Small intestine (tissue), 7 donors: Measurements from ENCODE around the gene SKI. TPM values are rescaled to one million over a fixed set of nuclear protein-coding genes. Genes with fewer than 3 reads are reported as not detected.

Experiments
- DNase-seq, 2 donors: peaks; one replicate each; pipeline versions ENCODE4 v3.0.0 to v3.0.0-alpha.2; 2013
- FAIRE-seq: peaks from 2 replicates; lab custom pipeline; 2012; peaks lifted over from hg19 to GRCh38; lab: Jason Lieb, UNC
- H3K27ac ChIP-seq, 3 donors: one replicate each; pipeline ENCODE4 v1.5.1; 2013; ENCODE audit warnings: low read length in 2 of 3, mild to moderate bottlenecking in 2 of 3, control low read depth in 1 of 3, inconsistent platforms in 1 of 3, low read depth in 1 of 3, moderate library complexity in 1 of 3
- H3K27me3 ChIP-seq, 3 donors: one replicate each; pipeline ENCODE4 v1.6.1; 2013; ENCODE audit warnings: low read length in 3 of 3, inconsistent platforms in 1 of 3; ENCODE audit not compliant: control insufficient read depth in 3 of 3, insufficient read depth in 3 of 3
- H3K36me3 ChIP-seq, 3 donors: one replicate each; pipeline ENCODE4 v1.6.1; 2013; ENCODE audit warnings: low read length in 3 of 3, inconsistent platforms in 1 of 3, low read depth in 1 of 3, mild to moderate bottlenecking in 1 of 3, moderate library complexity in 1 of 3; ENCODE audit not compliant: control insufficient read depth in 3 of 3, insufficient read depth in 2 of 3
- H3K4me1 ChIP-seq, 3 donors: one replicate each; pipeline ENCODE4 v1.6.1; 2013; ENCODE audit warnings: low read length in 2 of 3, inconsistent platforms in 1 of 3, low read depth in 1 of 3, mild to moderate bottlenecking in 1 of 3, moderate library complexity in 1 of 3; ENCODE audit not compliant: control insufficient read depth in 3 of 3, insufficient read depth in 2 of 3
- H3K4me3 ChIP-seq, 3 donors: one replicate each; pipeline ENCODE4 v1.5.1; 2013; ENCODE audit warnings: low read length in 3 of 3, control low read depth in 1 of 3, inconsistent platforms in 1 of 3, low read depth in 1 of 3, mild to moderate bottlenecking in 1 of 3, moderate library complexity in 1 of 3
- H3K9me3 ChIP-seq, 2 donors: one replicate each; pipeline ENCODE4 v1.6.1; 2013; ENCODE audit warnings: low read depth in 1 of 2, low read length in 1 of 2; ENCODE audit not compliant: control insufficient read depth in 2 of 2, insufficient read depth in 1 of 2
- WGBS, 3 donors: extraction: QIAGEN DNeasy Blood & Tissue Kit; methylation state at CpG; one replicate each; pipeline ENCODE4 v1.1.7; 2013; 5-methylcytosine and 5-hydroxymethylcytosine counted together
- polyA plus RNA-seq, 4 donors: library from polyadenylated mRNA; stranded (reverse) in 3 of 4; unstranded in 1 of 4; fragments of 200-250 nt in 3 of 4; fragments of 120-200 nt in 1 of 4; gene quantifications; one replicate each; pipeline versions ENCODE4 v1.2.1 to v1.2.3, GENCODE V29; 2013
- donor health status: healthy with polysubstance abuse.
- donor health status: control.
- donor health status: control.
- donor health status: Bipolar disorder and iron deficiency.
- donor health status: healthy.

The SKI gene
- polyA plus RNA-seq, 4 donors = 4.2 to 45.1 (median 11.6) TPM

GRCh38 chr1:2299131-2299627 is 71.1 kb downstream of the SKI start:
- Histone ChIP-seq H3K27ac (peak overlapping the region in 1 of 3 donors; percentile 5), H3K27me3 (no peaks in the 10 kb centered on the region), H3K9me3 (no peaks in the 10 kb centered on the region), H3K36me3 (peaks cover 0 to 90% (median 0%) of the 10 kb centered on the region in 3 donors), H3K4me3 (no peak overlapping the region), H3K4me1 (peaks cover 0 to 33% (median 2%) of the 10 kb centered on the region in 3 donors)
- DNase-seq = no peak
- FAIRE-seq = no peak
- WGBS, 3 donors = 67 to 70% (median 68%) methylated on average over 24 of the region's 24 CpGs

GRCh38 chr1:2300004-2300771 is 72.1 kb downstream of the SKI start:
- no peaks in the 10 kb centered on the region for H3K9me3 ChIP-seq
- FAIRE-seq (no peak), DNase-seq (peak in 1 of 2 donors; percentile 41)
- peaks cover 3 to 91% (median 5%) of the 10 kb centered on the region in 3 donors for H3K36me3 ChIP-seq
- WGBS, 3 donors = 59 to 76% (median 64%) methylated on average over 31 to 32 of the region's 32 CpGs
- no peaks in the 10 kb centered on the region for H3K27me3 ChIP-seq
- H3K4me1 ChIP-seq = peaks cover 0 to 33% (median 0%) of the 10 kb centered on the region in 3 donors
- H3K27ac ChIP-seq = peak overlapping the region; percentile 47 to 94 (median 72)
- H3K4me3 ChIP-seq = peak overlapping the region in 1 of 3 donors; percentile 40

- H3K27me3 ChIP-seq = no peaks in the 10 kb centered on the region
- H3K4me3 ChIP-seq = peak overlapping the region in 1 of 3 donors; percentile 40
- FAIRE-seq (no peak), DNase-seq (peak in 1 of 2 donors; percentile 35)
- H3K36me3 ChIP-seq = peaks cover 5 to 92% (median 6%) of the 10 kb centered on the region in 3 donors
- no peaks in the 10 kb centered on the region for H3K9me3 ChIP-seq
- WGBS, 3 donors = 37 to 68% (median 63%) methylated on average over 29 to 37 of the region's 37 CpGs
- peak overlapping the region; percentile 47 to 94 (median 65) for H3K27ac ChIP-seq
- peaks cover 0 to 33% (median 0%) of the 10 kb centered on the region in 3 donors for H3K4me1 ChIP-seq
Measured at GRCh38 chr1:2300851-2301606, 72.9 kb downstream of the SKI start.

GRCh38 chr1:2301607-2302291 is 73.6 kb downstream of the SKI start:
- Histone ChIP-seq H3K4me1 (peaks cover 0 to 33% (median 0%) of the 10 kb centered on the region in 3 donors), H3K9me3 (no peaks in the 10 kb centered on the region), H3K27me3 (no peaks in the 10 kb centered on the region), H3K4me3 (no peak overlapping the region), H3K27ac (peak overlapping the region in 2 of 3 donors; percentile 65 to 94), H3K36me3 (peaks cover 11 to 92% (median 12%) of the 10 kb centered on the region in 3 donors)
- DNase-seq (no peak), FAIRE-seq (no peak)
- 76 to 90% (median 79%) methylated on average over 17 of the region's 17 CpGs for WGBS, 3 donors

- H3K4me3 ChIP-seq = no peak overlapping the region
- peak overlapping the region in 1 of 3 donors; percentile 94 for H3K27ac ChIP-seq
- peaks cover 0 to 33% (median 0%) of the 10 kb centered on the region in 3 donors for H3K4me1 ChIP-seq
- no peaks in the 10 kb centered on the region for H3K9me3 ChIP-seq
- no peaks in the 10 kb centered on the region for H3K27me3 ChIP-seq
- 76 to 88% (median 86%) methylated on average over 23 to 24 of the region's 24 CpGs for WGBS, 3 donors
- FAIRE-seq = no peak
- H3K36me3 ChIP-seq = peaks cover 13 to 92% (median 17%) of the 10 kb centered on the region in 3 donors
- peak in 1 of 2 donors; percentile 20 for DNase-seq
Measured at GRCh38 chr1:2302292-2302925, 74.3 kb downstream of the SKI start.

GRCh38 chr1:2303016-2303775 is 75.1 kb downstream of the SKI start:
- DNase-seq (no peak), FAIRE-seq (no peak)
- Histone ChIP-seq H3K36me3 (peaks cover 17 to 90% (median 17%) of the 10 kb centered on the region in 3 donors), H3K27me3 (no peaks in the 10 kb centered on the region), H3K4me3 (no peak overlapping the region), H3K9me3 (no peaks in the 10 kb centered on the region), H3K27ac (no peak overlapping the region), H3K4me1 (peaks cover 0 to 33% (median 0%) of the 10 kb centered on the region in 3 donors)
- WGBS, 3 donors = 90 to 93% (median 91%) methylated on average over 35 of the region's 35 CpGs

- H3K36me3 ChIP-seq = peaks cover 17 to 90% (median 18%) of the 10 kb centered on the region in 3 donors
- H3K4me3 ChIP-seq = no peak overlapping the region
- WGBS, 3 donors = 94 to 97% (median 95%) methylated on average over 24 to 26 of the region's 26 CpGs
- peaks cover 0 to 33% (median 0%) of the 10 kb centered on the region in 3 donors for H3K4me1 ChIP-seq
- no peak overlapping the region for H3K27ac ChIP-seq
- no peak for DNase-seq
- no peaks in the 10 kb centered on the region for H3K27me3 ChIP-seq
- H3K9me3 ChIP-seq = no peaks in the 10 kb centered on the region
- FAIRE-seq = no peak
Measured at GRCh38 chr1:2303781-2304180, 75.7 kb downstream of the SKI start.
